NCI-H2107 treated with DMSO at 0.1 percent for 48 hours (cell line): Measurements from ENCODE around the gene TMEM9.
A peak's percentile ranks its signal among the peaks of the same experiment; 100 is the strongest.

ENCODE experiments used
- DNase-seq: peaks from one replicate; lab custom pipeline; 2025; ENCODE audit not compliant: unreplicated experiment; lab: John Stamatoyannopoulos, UW

The TMEM9 gene

GRCh38 chr1:201131398-201131797 is 22.9 kb downstream of the TMEM9 start:
- DNase-seq: no peak

- DNase-seq: no peak
Observed at GRCh38 chr1:201128962-201129361, 25.3 kb downstream of the TMEM9 start.

DNA sequence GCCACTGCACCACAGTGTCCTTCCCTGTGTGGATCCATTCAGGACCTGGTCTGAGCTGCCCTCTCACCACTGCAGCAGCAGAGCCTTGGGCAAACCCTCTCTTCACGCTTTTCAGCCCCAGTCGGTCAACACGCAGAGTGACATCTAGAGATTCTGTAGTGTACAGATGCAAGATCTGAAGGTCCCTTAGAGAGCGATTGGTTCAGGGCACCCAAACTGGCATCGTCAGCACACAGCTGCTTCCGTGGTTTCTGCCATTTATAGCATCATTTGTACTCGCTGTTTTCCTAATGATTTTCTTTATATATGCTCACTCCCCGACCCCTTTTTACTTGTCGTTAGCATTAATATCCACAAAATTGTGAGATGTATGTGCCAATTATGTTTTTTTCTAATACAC is 25.8 kb downstream of the TMEM9 start:
- no peak for DNase-seq

GRCh38 chr1:201127755-201128455 is 26.4 kb downstream of the TMEM9 start:
- DNase-seq: no peak

DNA sequence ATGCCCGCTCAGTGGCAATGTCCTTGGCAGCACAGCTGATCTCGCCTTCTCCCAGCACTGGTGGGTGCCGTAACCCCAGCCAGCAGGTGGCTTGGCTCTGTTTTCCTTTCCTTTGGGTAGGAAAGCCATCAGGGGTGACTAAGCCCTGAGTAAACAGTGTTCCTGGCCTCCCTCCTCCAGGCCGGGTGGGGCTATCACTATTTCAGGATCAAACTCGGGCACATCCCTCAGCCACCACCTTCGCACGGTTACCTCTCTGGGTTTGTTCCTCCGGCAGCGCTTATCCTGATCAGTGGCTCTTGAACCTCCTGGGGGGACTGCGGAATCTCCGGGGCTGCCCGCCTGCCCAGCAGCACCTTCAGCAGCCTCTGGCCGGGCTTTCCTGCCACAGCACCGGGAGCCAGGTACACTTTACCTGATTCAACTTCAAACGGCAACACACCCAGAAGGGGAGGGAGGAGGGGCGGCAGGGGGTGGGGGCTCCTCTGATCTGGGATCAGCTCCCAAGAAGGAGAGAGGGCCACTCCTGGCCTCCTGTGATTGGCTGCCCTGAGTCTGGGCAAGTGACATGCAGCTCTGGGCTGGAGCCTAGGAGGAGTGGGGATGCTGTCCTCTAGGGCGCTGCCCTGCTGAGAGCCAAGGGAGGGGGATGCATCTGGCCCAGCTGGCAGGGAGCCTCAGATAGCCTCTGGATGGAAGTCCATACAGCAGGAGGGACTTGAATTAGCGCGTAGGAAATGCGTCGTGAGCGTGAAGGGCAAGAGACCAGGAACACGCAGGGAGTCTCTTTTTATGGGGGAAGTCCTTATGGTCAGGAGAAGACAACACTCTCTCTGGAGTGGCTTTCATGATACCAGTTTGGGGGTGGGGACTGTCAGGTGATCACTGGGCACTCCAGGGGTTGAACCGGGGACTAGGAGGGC is 27.2 kb downstream of the TMEM9 start, which contains the start of gene ASCL5:
Gene ASCL5, minus strand, starts transcription at position 353 of the 923 bp plus-strand sequence. CDS start 11,812 bp downstream, outside the sequence.
- no peak for DNase-seq

DNA sequence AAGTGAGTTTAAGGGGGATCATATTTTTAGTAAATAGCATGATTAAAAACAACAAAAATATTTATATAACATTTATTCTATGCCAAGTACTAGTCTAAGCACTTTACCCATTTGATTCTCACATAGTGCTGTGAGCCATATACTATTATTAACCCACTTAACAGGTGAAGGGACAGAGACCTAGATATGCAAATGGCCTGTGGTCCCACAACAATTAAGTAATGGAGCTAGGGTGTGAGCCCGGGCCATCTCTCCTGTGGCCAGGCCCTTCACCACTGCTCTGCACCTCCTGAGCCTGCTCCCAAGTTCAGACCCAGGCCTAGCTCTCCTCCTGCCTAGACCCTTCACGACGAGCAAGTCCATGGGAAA is 27.8 kb downstream of the TMEM9 start:
- DNase-seq: no peak

DNA sequence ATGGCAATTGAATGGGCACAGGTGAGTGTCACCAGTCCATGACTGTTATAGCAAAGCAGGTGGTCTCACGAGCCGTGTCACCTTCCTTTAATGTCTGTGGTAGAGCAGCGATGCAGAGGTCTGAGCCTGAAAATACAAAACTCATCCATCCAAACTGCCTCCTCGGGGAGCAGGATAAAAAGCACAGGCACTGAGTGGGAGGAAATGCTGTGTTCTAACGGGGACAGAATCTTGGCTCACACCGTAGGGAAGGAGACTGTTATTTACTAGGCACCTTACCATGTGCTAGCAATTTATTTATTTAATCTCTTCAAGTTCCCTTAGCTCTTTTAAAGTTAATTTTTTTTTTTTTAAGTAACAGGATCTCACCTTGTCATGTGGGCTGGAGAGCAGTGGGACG is 28.5 kb downstream of the TMEM9 start:
- DNase-seq: no peak

DNA sequence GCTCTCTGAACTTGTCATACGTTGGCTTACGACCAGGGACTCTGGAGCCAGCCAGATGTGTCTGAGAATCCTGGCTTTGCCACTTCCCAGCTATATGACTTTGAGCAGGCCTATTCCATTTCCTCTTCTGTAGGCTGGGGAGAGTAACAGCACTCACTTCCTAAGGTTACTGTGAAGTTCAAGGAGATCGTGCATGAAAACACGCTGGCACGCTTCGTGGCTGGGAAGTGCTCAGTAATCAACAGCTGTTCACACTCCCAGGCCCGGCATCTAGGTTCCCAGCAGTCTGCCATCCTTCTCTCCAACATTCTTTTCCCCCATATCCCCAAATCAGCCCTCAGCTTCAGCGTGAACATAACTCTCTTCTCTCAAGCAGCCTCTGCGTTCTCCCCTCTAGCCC is 29.3 kb downstream of the TMEM9 start:
- no peak for DNase-seq

- no peak for DNase-seq
Observed at GRCh38 chr1:201123866-201124265, 30.4 kb downstream of the TMEM9 start.

DNA sequence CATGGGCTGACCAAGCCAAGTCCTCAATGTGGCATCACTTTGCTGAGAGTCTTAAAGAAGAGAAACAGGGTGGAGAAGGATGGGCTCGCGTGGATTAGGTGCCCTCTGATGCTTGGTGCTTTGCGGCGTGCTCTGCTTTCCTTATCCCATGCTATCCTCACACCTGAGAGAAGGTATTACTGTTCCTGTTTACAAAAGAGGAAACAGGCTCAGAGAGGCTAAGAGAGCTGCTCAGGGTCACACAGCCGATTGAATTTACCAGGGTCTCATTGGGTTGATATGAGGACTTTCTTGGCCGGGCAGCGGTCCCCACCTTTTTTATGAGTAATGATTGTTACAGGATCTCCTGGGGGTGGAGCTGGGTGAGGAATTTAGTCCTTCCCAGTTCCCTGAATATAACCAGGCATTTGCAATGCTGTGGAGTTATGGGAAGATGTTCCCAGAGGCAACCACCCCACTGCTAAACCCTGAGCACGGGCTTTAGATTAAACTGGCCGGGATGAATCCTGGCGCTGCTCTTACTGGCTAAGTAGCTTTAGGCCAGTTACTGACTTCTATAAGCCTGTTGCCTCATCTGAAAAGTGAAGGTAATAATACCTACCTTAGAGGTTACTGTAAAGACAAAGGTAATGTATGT is 31.8 kb downstream of the TMEM9 start:
- no peak for DNase-seq

DNA sequence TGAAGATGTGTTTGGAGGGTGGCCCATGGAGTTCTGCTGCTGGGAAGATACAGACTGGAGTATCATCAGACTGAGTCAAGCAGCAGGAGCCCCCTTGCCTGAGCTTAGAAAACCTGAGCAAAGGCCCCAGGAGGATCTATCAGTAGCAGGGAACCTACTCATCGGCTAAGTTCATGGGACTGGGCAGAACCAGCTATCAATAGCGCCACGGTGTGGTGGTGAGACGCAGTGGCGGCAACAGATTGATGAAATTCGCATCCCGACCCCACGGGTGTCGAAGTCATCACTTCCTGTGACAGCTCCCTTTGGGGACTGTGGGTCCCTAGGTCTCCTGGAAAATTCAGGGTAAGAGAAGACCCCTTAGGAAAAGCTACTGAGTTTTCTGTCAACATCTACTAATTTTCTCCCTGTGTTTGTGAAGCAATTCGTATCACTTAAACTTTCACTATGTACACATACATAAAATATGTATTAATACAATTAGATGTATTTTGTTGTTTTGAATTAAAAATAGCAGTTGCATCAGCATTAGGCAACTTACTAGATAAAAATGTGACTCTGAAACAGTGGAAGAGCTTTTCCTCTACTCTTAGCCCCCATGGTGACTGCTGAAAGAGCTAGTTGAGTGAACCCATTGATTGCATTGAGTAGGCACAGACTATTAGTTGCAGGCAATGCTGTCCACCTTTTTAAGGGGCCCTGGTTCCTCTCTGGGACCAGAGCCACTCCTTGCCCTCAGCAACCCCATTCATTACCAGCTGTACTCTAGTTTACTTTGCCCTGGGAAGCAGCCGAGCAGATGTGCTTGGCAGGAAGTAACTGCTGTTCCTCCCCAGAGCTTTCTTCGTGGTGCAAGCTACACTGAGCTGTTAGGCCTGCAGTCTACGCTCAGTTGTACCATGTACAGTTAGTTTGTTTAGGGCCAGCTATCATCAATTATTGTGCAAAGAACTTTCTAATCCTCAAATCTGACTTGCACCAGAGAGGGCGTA is 34.8 kb downstream of the TMEM9 start:
- DNase-seq: no peak

- DNase-seq: no peak
Observed at GRCh38 chr1:201116091-201116490, 38.2 kb downstream of the TMEM9 start.

- no peak for DNase-seq
Observed at GRCh38 chr1:201115390-201115937, 38.8 kb downstream of the TMEM9 start.

DNA sequence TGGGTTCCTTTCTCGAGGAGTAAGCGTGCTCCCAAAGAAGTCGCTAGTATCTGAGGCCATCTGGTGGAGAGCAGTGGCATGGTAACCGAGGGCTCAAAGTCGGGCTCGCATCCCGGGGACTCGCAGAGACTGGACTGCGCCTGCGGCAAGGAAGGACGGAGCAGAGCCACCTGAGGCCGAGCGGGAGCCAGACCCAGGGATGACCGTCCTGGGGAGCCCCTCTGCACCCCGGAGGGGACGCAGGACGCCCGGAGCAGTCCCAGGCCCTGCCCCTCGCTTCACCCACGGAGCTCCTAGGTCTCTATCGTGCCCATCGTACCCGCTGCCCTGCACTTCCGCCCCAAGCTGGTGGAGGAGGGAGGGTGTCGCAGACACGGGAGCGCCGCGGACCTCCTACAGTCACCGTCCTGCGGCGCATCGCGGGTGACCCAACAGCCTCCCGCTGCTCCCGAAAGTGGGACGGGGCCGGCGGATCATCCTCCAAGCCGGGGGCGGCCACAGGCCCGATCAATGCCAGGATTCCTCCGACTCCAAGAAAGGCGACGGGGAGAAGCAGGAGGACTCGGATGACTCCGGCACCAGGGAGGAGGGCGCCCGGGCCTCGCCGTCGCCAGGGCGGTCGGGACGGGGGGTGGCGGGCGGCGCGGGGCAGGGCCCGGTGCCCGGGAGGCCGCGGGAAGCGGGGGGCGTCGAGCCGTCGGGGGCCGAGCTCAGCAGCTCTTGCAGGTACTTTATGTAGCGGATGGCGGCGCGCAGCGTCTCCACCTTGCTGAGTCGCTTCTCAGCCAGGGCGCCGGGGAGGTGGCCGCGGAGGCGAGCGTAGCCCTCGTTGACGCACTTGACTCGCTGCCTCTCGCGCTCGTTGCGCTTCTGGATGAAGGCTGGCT is 39.8 kb downstream of the TMEM9 start:
- peak; percentile 96 for DNase-seq

DNA sequence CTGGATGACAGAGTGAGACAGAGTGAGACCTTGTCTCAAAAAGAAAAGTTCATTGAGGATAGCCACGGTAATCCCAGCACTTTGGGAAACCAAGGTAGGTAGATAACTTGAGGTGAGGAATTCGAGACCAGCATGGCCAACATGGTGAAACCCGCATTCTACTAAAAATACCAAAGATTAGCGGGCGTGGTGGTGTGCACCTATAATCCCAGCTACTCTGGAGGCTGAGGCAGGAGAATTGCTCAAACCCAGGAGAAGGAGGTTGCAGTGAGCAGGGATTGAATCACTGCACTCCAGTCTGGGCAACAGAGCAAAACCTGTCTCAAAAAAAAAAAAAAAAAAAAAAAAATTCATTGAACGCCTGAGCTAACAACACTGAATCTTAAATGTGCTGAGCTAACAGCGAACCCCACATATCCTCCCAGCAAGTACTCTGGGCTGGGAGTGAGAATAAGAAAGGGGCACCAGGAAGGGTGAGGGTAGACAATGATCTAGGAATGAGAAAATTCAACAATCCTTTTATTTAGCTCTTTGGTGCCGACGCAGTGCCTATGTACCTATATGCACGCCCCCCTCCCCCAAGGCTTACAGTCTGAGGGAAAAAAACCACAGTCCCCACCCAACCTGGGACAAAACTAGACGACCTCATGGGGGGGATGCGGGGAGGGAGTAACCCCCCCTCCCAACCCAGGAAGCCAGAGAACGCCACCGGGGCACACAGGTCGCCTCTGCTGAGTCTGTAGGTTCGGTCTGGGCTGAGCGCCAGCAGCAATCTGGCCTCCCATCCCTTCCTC is 40.6 kb downstream of the TMEM9 start:
- DNase-seq: no peak

DNA sequence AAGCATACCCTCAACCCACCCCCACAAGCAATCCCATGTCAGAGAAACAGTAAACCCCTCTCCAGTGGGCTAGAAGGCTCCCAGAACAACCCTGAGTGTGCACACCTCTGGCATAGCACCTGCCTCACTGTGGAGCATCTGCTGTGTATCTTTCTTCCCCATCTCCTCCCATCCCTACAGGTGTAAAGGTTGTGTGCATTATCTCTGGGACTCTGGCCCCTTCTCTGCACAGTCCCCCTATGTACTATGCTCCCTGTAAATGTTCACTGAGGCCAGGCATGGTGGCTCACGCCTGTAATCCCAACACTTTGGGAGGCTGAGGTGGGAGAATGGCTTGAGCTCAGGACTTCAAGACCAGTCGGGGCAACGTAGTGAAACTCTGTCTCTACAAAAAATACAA is 41.3 kb downstream of the TMEM9 start:
- DNase-seq: no peak

- no peak for DNase-seq
Observed at GRCh38 chr1:201112173-201112731, 42.0 kb downstream of the TMEM9 start, which contains the start of gene CACNA1S. TSS of gene CACNA1S (minus strand) at chr1:201112426. CDS start at chr1:201112339, 87 bp downstream.

- no peak for DNase-seq
Observed at GRCh38 chr1:201111672-201112071, 42.6 kb downstream of the TMEM9 start.
